ENCODE data around the gene CFAP410.
"Not testable (repeated sequence)": the region's sequence is repeated elsewhere in the genome, so short reads cannot be mapped to it uniquely, and the experiment has no call there.

CFAP410 gene

GRCh38 chr21:44368711-44369446 lies 29.7 kb upstream of the CFAP410 start:
- no peak for DNase-seq

- no peak for DNase-seq
These were observed 27.5 kb upstream of the CFAP410 start for GRCh38 chr21:44366586-44367211.

- DNase-seq = no peak
These were observed 26.9 kb upstream of the CFAP410 start for GRCh38 chr21:44365967-44366585.

GRCh38 chr21:44365251-44365966 lies 26.2 kb upstream of the CFAP410 start:
- no peak for DNase-seq

- no peak for DNase-seq
These were observed 25.2 kb upstream of the CFAP410 start for GRCh38 chr21:44364151-44365053.

GRCh38 chr21:44363278-44363677 lies 24.1 kb upstream of the CFAP410 start:
- DNase-seq = no peak

- DNase-seq = not testable (repeated sequence)
These were observed 22.7 kb upstream of the CFAP410 start for GRCh38 chr21:44361903-44362302.

- no peak for DNase-seq
These were observed 21.0 kb upstream of the CFAP410 start for GRCh38 chr21:44360159-44360558.

GRCh38 chr21:44359396-44359795 lies 20.2 kb upstream of the CFAP410 start:
- DNase-seq = no peak

GRCh38 chr21:44357064-44357837 lies 18.1 kb upstream of the CFAP410 start:
- DNase-seq = no peak

- DNase-seq = no peak
These were observed 17.4 kb upstream of the CFAP410 start for GRCh38 chr21:44356636-44357035.

- no peak for DNase-seq
These were observed 17.0 kb upstream of the CFAP410 start for GRCh38 chr21:44356160-44356559.

GRCh38 chr21:44354775-44355771 lies 15.9 kb upstream of the CFAP410 start:
- DNase-seq = no peak

GRCh38 chr21:44354001-44354405 lies 14.8 kb upstream of the CFAP410 start:
- DNase-seq = no peak

- DNase-seq = no peak
These were observed 14.2 kb upstream of the CFAP410 start, which contains the start of gene TRPM2 for GRCh38 chr21:44353191-44353970. TSS of gene TRPM2 (plus strand) at chr21:44353621. CDS start at chr21:44353701, 80 bp downstream.

- DNase-seq = no peak
These were observed 13.2 kb upstream of the CFAP410 start for GRCh38 chr21:44352253-44352860.

GRCh38 chr21:44351535-44352252 lies 12.5 kb upstream of the CFAP410 start:
- no peak for DNase-seq
